NCI-H460 (cell line): Measurements from ENCODE around the gene IFRD1. TPM values are rescaled to one million over a fixed set of nuclear protein-coding genes. Genes with fewer than 3 reads are reported as not detected.
A peak's percentile ranks its signal among the peaks of the same experiment; 100 is the strongest.
"Not testable (repeated sequence)": the region's sequence is repeated elsewhere in the genome, so short reads cannot be mapped to it uniquely, and the experiment has no call there.

Experiments used
- DNase-seq: peaks from one replicate; pipeline ENCODE4 v3.0.0-alpha.2; 2016; ENCODE audit warnings: low read depth; ENCODE audit errors: extremely low read depth
- total RNA-seq: library from RNA; depleted of rRNA; stranded (reverse); fragments of >200 nt; shearing (Covaris generic); gene quantifications from 2 replicates; pipeline ENCODE4 v1.2.3, GENCODE V29; 2014

Gene IFRD1
- total RNA-seq, 1 experiment from 2014 or later: 277 TPM

DNA sequence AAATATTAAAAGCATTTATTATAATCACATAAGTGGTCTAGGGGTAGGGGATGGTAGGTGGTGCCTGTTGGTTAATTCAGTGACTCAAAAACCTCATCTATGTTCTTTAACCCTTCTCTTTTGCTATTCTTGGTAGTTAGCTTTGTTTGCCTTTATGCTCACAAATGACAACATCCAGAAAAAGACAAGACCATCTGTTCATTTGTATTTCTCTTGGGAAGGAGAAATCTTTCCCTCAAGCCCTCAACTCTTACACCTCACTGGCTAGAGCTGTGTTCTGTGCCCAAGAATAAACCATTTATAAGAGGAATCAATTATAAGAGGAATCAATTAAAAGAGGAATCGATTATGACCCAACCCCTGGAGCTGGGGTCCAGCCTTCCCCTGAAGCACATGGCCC is 10.8 kb upstream of the IFRD1 start:
- no peak for DNase-seq

DNA sequence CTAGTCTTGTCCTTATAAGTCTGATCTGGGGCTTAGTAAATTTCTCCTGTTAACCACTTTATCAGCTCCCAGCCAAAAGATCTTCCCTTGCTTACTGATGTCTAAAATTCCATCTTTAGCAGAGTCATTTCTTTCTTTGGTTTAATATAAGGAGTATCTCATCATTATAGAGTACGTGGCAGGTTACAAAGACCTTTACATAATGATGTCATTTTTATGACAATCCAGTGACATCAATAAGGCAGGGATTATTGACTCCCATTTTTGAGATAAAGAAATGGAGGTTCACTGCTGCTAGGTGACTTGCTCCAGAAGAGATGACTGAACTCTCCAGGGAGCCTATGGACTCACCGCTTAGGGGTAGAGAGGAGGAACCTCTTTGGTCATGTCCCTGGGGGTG is 8.1 kb upstream of the IFRD1 start:
- no peak for DNase-seq

DNA sequence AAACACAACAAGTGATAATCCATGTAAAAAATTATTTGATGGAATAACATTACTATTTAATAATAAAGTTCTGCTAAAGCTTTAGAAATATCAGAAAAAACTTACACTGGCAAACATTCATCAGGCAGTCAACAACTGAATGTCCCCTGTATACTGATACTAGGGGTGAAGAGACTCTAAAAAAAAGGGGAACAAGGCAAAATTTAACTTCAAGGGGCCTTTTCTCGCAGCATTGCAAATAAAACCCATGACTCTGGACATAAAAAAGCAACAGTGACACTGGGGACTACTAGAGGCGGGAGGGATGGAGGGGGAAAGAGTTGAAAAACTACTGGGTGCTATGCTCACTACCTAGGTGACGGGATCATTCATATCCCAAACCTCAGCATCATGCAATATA is 5.8 kb upstream of the IFRD1 start:
- no peak for DNase-seq

DNA sequence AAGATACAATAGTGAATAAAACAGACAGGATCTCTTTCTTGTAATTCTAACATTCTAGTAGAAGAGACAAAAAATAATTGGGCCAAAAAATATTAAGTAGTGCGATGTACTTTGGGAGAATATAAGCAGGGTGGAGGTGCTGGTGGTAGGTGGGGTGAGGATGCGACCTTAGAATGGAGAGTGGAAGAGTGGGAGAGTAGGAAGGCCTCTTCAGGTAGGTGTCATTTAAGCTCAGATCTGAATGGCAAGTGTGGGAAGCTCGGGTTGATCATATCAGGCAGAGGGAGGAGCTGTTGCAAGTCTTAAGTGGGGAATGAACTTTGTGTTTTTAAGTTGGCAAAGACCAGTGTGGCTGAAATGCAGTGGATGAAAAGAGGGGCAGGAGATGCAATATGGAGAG is 3.8 kb upstream of the IFRD1 start:
- DNase-seq: no peak

DNA sequence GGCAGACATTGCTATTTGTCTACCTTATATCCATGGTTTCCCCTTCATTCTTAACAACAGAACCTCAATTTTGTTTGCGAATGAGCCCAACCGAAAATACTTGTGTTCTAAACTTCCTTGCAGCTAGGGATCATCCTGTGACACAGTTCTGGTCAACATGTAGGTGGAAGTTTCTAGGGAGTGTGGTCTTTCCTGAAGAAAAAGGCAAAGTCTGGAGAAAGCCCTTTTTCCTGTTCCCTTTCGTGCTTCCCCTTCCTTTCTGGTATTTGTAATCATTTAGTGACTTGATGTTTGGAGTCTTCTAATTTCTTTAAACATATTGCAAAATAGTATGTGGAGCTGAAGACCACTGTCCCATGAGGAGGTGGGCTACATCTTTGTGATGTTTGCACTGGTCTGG is 2.9 kb upstream of the IFRD1 start:
- no peak for DNase-seq

DNA sequence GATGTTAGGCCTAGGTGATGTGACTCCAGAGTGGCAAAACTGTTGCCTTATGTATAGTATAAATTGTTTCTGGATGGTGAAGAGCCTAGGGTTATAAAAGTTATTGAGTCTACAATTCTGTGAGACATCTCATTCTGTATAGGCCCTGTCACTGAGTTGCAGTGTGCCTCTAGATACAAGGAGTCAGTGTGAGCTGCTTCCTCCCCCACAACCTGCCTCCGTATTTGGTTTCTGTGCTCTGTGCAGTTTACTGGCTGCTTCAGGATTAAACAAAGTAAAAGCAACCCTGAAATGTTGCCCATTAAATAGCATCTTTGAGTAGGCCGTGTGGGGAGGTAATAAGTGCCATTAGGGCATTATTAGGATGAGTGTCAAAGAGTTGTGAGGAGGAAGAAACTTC is 1.9 kb upstream of the IFRD1 start:
- no peak for DNase-seq

DNA sequence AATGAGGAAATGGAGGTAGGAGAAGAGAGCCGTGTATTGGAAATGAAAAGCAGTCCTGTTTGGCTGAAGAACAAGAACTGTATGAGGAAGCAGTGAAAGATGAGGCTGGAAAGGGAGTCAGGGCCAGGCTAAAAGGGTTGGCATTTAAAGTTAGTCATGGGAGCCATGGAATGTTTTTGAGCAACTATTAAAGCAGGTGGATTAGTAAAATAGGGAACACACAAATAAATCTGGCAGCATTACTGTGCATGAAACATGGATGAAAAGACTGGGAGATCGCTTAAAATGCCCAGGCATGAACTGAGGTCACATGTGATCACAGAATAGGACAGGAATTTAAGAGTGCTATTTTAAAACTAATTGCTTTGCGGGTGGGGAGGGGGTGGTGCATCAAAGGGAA is 1.4 kb upstream of the IFRD1 start:
- no peak for DNase-seq

DNA sequence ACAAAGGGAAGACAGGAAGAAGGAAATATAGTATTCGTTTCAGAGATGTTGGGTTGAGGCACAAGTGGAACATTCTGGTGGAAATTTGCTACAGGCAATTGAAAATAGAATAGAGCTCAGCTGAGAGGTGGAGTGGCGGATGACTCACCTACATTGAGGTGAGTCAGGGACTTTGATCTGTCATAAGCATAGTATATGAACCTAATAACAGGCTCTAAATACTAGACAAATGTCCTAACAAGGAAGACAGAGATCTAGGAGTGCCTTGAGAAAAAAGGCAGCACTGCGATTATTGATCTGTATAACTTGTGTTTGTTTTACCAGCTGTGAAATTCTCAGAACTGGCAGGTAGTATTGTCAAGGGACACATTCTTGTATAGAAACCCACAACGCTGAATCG is 907 bp upstream of the IFRD1 start:
- DNase-seq: no peak

DNA sequence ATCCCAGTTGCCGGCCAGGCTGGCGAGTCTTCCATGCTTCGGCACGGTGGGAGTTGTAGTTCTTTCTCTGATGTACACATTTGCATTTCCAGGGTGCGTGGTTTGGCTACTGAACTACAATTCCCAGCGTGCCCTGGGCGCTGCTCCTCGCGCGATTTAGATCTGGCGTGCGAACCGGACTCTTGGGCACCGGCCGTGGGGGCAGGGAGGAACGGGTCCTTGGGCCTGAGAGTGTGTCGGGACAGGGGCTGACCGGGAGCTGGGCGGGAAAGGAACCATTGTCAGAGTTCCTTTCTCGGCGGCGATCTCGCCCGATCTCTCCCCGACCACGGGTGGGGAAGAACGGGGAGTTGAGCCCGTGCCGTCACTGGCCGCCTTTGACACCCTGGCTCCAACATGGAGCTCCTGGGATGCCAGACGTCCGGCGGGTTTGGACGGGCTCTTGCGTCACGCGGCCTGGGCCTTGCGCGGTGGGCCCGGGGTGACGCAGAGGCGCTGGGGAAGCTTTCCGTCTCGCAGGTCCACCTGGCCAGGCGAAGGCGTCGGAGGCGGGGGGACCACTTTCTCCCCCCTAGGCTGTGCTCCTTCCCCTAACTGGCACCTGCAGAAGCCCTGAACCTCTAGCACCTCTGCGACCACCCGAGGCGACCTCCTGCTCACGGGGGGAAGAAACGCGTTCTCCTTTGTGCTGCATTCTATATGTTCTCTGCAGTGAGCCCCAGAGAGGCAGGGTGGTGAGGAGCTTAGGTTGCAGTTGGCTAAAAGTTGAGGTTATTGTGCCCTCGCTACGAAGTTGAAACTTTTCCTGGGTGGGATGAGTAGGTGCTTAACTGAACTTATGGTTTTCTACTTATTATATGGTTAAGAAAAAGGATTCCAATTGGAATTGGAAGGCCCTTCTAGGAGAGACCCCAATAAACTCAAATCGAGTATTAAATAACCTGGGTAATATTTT is 824 bp downstream of the IFRD1 start:
- peak; percentile 97 for DNase-seq

DNA sequence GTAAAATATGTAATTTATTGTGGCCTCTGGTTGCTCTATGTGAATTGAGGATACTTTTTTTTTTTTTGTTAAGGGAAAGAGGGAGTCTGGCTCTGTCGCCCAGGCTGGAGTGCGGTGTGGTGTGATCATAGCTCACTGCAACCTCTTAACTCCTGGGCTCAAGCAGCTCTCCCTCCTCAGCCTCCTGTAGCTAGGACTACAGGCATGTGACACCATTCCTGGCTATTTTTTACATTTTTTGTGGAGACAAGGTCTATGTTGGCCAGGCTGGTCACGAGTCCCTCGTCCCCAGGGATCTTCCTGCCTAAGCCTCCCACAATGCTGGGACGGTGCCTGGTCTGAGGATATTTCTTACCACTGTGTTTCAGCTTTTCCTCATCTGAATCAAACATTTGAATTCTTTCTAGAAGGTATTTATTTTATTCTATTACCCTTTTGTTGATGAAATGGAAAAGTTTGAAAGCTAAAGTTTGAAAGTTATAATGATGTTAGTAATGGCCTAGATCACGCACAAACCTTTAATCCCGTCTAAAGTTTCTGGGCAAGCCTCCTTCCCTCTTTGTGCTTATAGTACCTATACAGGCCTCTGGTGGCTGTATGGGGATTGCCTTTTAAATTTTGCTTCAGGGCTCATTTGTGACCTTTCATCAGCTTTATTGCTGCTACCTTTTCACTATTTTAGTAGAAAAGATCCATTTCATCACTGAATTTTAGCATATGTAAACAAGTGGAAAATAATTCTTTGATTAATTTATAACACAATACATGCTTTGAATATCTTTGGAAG is 2.0 kb downstream of the IFRD1 start:
- no peak for DNase-seq

DNA sequence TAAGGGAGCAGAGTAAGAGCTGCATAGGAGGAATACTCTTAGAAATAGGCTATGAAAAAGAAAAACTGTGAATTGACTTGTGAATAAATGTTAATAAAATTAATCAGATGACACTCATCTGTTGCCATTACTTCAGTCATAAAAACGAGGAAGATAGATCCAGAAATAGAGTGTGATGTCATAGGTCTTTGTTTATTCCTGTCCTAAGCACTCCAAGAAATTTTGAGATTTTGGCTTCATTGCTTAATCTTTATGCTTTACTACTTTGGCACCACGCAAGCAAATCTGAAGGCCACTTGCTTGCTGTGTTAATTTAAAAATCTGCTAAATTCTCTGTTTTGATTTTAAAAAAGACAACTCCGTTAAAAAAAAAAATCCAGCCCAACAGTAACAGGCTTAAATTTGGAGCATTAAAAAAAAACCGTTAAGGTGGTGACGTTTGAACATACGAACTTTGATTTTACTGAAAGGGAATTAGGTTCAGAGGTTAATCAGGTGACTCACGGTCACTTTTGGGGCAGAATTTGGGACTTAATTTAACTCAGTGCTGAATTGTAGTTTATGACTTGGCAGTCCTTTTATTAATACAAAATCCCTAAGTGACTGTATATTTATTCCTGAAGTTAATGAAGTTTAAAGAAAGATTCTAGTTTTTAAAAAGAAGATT is 3.4 kb downstream of the IFRD1 start:
- DNase-seq: no peak

DNA sequence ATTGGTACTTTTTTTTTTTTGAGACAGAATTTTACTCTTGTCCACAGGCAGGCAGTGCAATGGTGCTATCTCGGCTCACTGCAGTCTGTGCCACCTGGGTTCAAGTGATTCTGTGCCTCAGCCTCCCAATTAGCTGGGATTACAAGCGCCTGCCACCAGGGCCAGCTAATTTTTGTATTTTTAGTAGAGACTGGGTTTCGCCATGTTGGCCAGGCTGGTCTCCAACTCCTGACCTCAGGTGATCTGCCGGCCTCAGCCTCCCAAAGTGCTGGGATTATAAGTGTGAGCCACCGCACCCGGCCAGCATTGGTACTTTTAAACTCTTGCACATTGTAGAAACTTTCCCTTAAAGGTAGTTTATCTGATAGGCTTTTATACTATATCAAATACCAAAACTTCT is 3.9 kb downstream of the IFRD1 start:
- DNase-seq: not testable (repeated sequence)

DNA sequence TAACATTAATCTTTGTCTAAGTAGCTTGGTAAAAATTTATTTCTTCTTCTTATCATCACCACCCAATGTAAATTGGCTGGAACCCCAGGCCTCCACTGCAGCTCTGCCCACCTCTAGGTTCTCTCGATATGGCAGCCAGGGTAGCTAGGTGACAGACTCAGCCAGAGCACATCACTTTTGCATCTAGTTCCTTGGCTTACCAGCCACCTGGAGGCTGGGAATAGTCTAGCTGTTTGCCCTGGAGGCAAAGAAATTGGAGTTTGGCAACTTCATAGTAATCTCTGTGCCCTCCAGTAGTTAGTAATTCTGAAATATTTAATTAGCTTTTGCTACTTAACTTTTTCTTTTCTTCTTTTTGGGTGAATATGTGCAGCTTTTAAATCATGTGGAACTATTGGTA is 9.4 kb downstream of the IFRD1 start:
- no peak for DNase-seq

DNA sequence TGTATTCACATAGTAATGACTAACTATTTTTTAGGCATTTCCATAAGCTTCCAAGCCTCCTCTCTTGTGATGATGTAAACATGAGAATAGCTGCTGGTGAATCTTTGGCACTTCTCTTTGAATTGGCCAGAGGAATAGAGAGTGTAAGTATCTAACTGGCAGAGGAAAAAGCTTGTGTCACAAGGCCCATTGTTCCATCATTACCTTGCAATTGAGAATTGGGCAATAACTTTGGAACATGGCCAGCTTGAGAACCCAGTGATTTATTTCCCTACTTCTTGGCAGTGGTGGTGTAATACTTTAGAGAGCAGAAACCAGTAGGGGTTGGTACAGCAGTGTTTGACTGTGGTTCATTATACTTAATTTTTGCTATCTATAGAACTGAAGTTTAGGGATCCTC is 12.0 kb downstream of the IFRD1 start:
- no peak for DNase-seq

DNA sequence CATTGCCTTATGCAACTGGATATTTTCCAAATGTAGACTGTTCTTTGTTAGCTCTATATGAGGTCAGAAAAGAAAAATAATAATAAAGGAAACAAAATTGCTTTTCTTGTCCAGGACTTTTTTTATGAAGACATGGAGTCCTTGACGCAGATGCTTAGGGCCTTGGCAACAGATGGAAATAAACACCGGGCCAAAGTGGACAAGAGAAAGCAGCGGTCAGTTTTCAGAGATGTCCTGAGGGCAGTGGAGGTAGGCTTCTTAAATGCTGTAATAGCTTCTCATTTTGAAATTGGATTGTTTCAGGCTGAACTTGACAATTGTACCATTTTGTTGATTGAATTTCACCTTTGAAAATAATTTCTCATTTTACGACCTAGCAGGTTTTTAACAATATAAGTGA is 17.6 kb downstream of the IFRD1 start:
- no peak for DNase-seq

DNA sequence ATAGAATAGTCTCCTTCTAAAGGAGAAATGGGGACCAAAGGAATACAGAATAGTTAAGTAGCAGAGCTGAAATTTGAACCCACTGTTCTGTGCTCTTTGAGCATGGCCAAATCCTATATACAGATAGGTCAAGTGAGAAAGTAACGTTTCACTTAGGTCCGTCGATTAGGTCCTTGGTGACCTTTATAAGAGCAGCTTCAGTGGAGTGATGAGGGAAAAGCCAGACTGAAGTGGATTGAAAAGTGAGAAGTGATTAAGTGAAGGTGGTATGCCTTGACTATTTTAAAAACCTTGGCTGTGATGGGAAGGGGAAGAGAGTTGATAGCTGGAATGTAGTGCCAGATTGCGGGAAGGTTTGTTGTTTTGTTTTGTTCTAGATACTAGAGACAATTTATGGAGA is 19.9 kb downstream of the IFRD1 start:
- no peak for DNase-seq

DNA sequence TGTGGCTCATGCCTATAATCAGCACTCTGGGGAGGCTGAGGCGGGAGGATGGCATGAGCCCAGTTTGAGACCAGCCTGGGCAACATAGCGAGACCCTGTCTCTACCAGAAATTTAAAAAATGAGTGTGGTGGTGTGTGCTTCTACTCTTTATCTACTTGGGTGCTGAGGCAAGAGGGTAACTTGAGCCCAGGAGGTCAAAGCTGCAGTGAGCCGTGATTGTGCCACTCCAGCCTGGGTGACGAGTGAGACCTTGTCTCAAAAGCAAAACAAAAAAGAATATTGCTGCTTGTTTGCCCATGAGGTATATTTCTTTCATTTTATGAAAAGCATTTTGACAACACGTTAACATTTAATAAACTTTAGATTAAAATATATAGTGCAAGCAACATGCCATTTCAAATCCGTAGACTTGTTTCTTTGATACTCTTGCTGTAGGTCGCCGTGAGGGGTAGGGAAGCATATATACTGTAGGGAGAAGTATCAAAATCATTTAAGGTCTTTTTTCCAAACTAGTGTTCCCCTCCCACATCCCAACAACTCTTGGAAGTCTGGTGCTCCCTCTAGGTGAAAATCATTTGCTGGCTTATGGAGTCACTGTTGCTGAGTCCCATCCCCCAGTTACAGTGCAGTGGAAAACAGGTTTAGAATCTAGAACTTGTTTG is 26.3 kb downstream of the IFRD1 start:
- DNase-seq: no peak

DNA sequence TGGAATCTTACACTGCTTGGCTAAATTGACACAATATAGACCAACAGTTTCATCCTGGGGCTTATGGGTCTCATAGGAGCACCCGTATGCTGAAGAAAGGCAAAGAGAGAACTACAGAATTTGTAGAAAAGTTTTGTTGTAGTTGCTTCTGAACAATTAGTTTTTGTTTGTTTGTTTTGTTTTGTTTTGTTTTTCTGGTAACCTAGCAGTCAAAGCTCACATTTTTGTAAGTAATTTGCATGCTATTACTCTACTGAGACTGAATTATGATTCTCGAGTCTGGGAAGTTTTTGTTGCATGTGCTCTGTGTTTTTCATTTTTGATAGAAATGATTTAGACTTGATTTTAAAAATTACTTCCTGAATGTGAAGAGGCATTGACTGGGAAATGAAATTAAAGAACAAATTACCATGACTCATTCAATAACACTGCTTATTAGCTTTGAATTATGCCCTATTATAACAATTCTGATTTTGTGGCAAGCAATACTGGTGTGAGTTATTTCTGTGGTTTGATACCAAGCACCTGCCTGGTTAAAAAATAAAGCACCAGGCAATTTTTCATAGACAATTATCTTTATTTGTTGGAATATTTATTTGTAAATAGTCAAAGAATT is 31.0 kb downstream of the IFRD1 start:
- no peak for DNase-seq

DNA sequence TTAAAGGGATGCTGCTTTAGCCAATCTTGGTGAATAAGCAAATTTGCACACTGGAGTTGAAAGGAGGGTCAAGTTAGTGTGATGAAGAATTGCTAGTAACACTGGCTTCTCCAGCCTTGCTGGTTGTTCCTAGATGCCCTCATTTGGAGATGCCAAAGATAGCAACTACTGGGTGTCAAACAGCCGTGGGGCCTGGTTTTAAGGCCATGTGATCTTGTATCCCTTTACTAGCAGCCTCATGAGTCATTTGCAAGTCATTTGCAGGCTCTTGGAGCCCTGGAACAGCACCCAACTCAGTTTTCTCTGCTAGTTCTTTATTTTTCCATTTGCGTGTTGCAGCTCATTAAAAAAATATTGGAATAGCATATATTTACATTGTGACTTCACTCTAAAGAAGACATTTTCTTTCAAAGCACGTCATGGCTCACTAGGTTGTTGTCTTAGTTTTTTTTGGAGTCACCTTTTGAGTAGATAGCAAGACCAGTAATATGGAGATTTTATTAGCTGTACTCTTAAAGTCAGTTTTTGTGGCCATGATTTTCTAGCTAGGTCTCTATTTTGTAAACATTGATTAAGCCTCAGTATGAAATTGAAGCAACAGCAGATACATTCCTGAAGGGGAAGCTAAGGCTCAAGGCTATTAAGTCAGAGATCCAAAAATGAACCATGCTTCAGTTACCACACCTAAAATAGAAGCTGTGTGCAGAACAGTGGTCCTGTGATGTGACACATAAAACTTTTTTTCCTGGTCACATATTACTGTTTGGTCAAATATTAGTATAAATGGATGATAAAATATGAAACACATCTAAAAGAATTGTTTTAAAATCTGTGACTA is 31.8 kb downstream of the IFRD1 start:
- peak; percentile 39 for DNase-seq
